SK-N-DZ (cell line): Measurements from ENCODE around the gene FRMD4A.
"Not testable (repeated sequence)": the region's sequence is repeated elsewhere in the genome, so short reads cannot be mapped to it uniquely, and the experiment has no call there.

ENCODE experiments used
- DNase-seq: peaks from one replicate; pipeline ENCODE4 v3.0.0-alpha.2; 2015; ENCODE audit warnings: low spot score

The FRMD4A gene

DNA sequence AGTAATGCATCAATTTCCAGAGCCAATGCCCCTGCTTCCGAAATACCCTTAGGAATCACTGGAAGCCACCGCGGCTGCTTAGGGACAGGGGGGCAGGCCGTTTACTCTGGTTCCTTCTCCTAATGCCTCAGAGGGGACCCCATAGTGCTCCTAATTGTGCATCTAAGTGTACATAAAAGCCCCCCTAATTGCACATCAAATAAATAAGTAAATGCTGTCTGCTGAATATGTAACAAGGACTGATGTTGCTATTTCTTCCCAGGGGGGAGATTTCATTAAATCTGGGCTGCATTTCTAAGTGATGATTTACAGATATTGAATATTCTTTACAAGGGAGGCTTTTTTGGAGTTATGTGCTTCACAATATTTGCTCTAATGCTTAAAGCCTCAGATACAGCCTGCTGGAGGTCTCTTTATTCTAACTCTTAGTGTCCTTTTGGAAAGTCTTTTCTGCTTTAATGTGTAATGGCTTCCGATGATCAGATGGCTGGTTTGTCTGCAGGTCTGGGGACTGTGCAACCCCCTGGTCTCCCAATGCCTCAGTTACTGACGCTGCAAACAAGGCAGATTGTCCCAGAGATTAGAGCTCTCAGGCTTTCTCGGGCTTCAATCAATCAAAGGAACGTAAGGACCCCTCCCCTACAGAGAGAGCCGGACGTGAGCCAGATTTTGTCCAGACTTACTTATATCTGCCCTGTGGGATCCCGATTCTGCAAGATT is 601.0 kb downstream of the FRMD4A start:
- peak; percentile 82 for DNase-seq

GRCh38 chr10:13728898-13729535 is 601.7 kb downstream of the FRMD4A start:
- DNase-seq, result no peak

- no peak for DNase-seq
Measured at GRCh38 chr10:13725594-13725993, 605.1 kb downstream of the FRMD4A start.

DNA sequence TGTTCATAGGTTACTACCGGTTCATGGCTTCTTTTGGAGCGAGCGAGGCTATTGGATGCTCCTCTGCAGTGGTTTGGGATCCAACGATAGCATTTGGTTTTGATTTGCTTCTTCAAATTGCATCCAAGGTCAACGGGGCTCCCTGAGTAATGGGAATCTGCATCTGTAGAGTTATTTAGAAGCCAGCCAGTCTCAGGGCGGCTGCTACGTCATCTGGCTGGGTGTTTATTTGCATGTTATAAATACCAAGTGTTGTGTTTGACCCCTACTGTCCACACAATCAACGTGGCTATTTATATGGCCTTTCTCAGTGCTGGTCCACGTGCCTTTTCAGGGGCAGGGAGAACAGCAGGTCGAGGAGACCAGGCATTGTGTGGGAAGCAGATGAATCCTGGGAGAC is 606.2 kb downstream of the FRMD4A start:
- DNase-seq, result no peak

- no peak for DNase-seq
Measured at GRCh38 chr10:13722747-13723653, 607.7 kb downstream of the FRMD4A start.

DNA sequence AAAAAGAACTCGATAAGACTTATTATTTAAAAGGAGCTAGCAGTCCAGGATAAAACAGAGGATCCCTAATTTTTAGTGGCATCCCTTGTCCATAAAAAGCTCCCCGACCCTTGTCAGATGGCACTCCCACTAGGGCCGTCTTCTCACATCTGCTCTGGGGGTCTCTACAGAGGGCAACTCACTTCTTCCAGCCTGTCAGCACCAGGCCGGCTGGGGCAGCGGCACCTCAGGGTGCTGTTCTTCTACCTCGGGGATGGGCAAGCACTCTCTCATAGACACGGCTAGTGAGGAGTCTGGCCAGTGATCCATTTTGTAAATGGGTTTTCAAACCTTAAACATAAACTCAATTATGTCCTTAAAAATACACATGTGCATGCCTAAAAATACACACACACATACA is 609.2 kb downstream of the FRMD4A start:
- DNase-seq, result no peak

DNA sequence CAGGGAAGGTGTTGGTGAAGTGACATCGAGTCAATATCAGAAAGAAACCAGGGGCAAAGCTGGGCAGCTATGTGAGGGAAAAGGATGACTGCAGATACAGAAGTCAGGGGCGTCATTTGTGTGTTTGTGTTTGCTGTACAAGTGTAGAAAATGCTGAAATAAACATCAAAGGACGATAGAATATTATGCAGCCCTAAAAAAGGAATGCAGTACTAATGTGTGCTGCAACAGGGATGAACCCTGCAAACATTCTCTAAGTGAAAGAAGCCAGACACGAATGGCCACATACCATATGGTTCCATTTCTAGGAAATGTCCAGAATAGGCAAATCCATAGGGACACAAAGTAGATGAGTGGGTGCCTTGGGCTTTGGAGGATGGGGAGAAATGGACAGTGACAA is 610.0 kb downstream of the FRMD4A start:
- no peak for DNase-seq

GRCh38 chr10:13719425-13719824 is 611.3 kb downstream of the FRMD4A start:
- no peak for DNase-seq

DNA sequence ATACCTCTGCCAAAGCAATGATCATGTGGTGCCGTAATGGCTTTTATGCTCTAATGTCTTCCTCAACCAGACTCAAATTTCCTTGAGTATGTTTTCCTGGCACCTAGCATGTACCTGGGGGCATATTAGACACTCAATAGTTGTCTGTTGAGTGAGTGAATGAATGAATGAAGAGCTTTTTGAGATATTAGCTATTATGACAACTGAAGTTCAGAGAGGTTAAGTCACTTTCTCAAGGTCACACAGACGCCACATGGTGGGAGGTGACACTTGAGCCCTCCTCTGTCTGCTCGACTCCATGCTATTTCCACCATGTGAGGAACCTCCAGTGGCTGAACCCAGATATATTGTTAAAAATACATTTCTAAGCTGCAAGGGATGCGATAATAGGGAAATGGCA is 611.9 kb downstream of the FRMD4A start:
- no peak for DNase-seq

GRCh38 chr10:13717936-13718772 is 612.6 kb downstream of the FRMD4A start:
- DNase-seq, result no peak

DNA sequence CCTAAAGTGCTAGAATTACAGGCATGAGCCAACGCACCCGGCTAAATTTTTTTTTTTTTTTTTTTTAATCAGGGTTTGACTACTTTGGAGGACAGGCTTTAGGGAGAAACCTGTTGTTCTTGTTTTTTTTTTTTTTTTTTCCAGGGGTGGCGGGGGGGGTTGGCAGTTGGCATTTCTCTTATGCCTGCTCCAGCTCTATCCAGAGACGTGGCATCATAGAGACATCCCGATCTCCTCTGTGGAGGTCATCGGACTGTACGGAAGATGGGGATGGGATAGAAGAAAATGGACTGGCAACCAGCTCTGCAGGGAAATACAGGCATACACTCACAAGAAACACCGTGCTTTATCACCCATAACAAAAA is 613.2 kb downstream of the FRMD4A start:
- no peak for DNase-seq

DNA sequence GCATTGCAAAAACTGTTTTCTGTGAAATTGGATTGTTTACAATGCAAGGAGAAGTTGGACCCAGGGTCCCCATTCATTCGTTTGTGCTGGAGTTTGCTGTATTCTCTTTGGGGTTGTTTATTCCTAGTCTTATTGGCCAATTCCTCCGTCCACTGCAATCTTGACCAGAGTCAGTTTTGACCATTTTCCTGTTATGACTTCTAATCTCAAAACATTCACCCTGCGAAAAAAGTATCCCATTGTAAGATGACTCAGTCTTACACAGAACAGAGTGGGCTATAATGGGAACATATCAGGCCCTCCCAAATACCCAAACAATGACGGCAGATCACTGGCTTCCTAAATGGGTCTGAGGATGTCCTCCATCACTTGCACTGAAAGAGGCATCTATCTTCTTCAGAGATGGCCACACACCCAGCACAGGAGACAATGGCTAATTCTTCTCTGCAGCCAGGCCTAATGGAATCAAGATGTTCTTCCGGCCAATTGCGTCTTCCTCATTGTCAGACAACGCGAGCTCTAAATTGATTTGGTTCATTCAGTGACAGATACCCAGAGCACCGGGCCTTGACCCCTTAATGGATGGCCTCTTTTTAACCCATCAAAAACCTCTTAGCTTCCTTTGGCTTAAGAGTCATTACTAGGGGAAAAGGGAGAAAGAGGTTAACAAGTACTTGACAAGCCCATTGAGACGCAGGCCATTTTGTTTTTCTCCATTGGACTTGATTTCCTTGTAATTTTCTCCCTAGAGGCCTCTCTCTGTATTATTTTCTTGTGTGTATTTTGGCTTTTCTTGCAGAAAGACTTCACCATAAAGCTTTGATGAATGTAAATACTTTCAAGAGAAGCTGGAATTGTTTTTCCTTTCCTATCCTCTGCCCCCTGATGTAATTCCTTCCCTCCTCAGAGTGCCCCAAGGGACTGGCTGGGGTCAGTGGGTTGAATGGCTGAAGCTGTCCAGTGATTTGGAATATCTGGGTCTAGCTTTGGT is 614.3 kb downstream of the FRMD4A start:
- peak; percentile 87 for DNase-seq

DNA sequence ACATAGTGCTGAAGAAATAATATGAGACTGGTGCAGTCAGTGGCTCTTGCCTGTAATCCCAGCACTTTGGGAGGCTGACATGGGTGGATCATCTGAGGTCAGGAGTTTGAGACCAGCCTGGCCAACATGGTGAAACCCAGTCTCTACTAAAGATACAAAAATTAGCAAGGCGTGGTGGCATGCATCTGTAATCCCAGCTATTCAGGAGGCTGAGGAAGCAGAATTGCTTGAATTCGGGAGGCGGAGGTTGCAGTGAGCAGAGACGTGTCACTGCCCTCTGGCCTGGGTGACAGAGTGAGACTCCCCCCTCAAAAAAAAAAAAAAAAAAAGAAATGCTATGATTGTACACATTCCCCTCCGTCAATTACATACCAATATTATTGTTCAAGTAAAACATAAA is 615.1 kb downstream of the FRMD4A start:
- not testable (repeated sequence) for DNase-seq

DNA sequence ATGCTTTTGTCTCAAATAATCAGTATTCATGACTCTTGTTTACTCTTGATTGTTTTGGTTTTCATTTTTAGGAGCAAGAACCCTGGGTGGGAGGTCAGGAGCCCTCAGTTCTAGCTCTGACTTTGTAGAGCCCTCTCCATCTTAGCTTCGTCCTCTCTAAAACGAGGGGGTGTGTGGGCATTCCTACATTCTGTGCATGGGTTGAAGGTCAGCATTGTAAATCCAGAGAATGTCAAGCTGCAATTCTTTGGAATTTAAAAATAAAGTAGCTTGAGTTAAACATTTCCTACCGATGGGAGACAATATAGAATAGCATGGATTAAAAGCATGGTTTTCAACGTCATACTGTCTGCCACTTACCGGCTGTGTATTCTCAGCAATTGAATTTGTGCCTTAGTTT is 615.6 kb downstream of the FRMD4A start:
- DNase-seq, result no peak

DNA sequence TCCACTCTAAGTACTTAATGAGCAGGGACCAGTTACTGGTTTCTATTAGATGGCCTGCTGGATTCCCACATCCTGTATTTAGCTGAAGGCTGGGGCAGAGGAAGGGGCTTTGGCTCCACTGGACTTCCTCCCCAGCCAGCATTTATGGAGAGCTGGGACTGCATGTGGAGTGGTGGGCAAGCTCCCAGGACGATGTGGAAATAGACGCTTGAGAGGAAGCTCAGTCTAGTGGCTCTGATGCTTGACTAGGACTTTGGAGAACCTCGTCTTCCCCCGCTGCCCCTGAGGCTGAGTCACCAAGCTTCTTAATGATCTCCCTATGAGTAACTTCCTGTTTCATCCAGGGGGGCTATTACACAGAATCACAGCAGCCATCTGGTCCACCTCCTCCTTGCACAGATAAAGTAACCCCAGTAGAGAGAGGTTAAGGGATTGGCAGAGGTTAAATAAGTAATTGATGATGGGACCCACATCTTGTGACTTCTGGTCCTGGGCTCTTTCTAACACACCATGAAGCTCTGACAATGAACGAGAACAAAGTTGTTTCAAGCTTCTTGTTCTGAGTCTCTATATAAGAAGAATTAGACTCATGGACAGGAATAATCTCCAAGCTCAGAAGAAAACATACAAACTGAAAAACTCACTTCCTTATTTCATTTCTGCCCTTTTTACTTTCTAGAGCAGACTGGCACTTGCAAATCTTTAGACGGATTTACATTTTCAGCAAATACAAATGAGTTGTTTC is 617.7 kb downstream of the FRMD4A start:
- DNase-seq, result no peak

- no peak for DNase-seq
Measured at GRCh38 chr10:13712476-13712836, 618.3 kb downstream of the FRMD4A start.

GRCh38 chr10:13711291-13711690 is 619.4 kb downstream of the FRMD4A start:
- DNase-seq, result no peak

GRCh38 chr10:13709931-13710650 is 620.6 kb downstream of the FRMD4A start:
- DNase-seq, result no peak
